Breast epithelium (tissue), 3 donors: Measurements from ENCODE around the gene TEX19.

Experiments used
- POLR2AphosphoS5 ChIP-seq, 3 donors: sonication (generic); formaldehyde crosslinking; IDR thresholded peaks; one replicate each; pipeline ENCODE4 v1.6.1; 2017; ENCODE audit warnings: antibody characterized with exemption in 3 of 3
- TF ChIP-seq, protein P1 (sequence below), 3 donors: fragments of 450-650 bp; IDR thresholded peaks; one replicate each; pipeline ENCODE4 v1.5.1; 2016 to 2017; ENCODE audit warnings: antibody characterized with exemption in 3 of 3, mild to moderate bottlenecking in 3 of 3, moderate library complexity in 3 of 3

GRCh38 chr17:82361885-82362633, 3.0 kb downstream of the TEX19 start:
- TF ChIP-seq POLR2AphosphoS5 (IDR thresholded peaks at IDR 0.05): no peak
- TF ChIP-seq, protein P1, sequence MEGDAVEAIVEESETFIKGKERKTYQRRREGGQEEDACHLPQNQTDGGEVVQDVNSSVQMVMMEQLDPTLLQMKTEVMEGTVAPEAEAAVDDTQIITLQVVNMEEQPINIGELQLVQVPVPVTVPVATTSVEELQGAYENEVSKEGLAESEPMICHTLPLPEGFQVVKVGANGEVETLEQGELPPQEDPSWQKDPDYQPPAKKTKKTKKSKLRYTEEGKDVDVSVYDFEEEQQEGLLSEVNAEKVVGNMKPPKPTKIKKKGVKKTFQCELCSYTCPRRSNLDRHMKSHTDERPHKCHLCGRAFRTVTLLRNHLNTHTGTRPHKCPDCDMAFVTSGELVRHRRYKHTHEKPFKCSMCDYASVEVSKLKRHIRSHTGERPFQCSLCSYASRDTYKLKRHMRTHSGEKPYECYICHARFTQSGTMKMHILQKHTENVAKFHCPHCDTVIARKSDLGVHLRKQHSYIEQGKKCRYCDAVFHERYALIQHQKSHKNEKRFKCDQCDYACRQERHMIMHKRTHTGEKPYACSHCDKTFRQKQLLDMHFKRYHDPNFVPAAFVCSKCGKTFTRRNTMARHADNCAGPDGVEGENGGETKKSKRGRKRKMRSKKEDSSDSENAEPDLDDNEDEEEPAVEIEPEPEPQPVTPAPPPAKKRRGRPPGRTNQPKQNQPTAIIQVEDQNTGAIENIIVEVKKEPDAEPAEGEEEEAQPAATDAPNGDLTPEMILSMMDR (IDR thresholded peaks at IDR 0.05): no peak
